Trophoblast cell (in vitro differentiated cells and primary cell): Measurements from ENCODE around the gene FBXO30.

Source experiments
- DNase-seq, 2 donors: peaks; one replicate each; pipeline ENCODE4 v3.0.0-alpha.2; 2016
- H2AFZ ChIP-seq: 2 replicates; pipeline ENCODE4 v1.6.1; 2013; ENCODE audit warnings: low read length, moderate library complexity, mild to moderate bottlenecking; ENCODE audit not compliant: insufficient read depth, poor library complexity
- H2AK5ac ChIP-seq: 2 replicates; pipeline ENCODE4 v1.6.1; 2013; ENCODE audit warnings: mild to moderate bottlenecking, low read length
- H2BK120ac ChIP-seq: 2 replicates; pipeline ENCODE4 v1.6.1; 2013; ENCODE audit warnings: low read length, mild to moderate bottlenecking, moderate library complexity; ENCODE audit not compliant: insufficient read depth, poor library complexity
- H2BK12ac ChIP-seq: 2 replicates; pipeline ENCODE4 v1.6.1; 2013; ENCODE audit warnings: mild to moderate bottlenecking, low read length, moderate library complexity
- H2BK5ac ChIP-seq: 2 replicates; pipeline ENCODE4 v1.6.1; 2013; ENCODE audit warnings: low read length, low read depth, moderate library complexity, mild to moderate bottlenecking; ENCODE audit not compliant: poor library complexity
- H3K14ac ChIP-seq: 2 replicates; pipeline ENCODE4 v1.6.1; 2013; ENCODE audit warnings: mild to moderate bottlenecking, low read length
- H3K18ac ChIP-seq: 2 replicates; pipeline ENCODE4 v1.6.1; 2013; ENCODE audit warnings: mild to moderate bottlenecking, low read length
- H3K23ac ChIP-seq: 2 replicates; pipeline ENCODE4 v1.6.1; 2013; ENCODE audit warnings: low read length
- H3K27ac ChIP-seq: 2 replicates; pipeline ENCODE4 v1.5.1; 2013; ENCODE audit warnings: low read depth, mild to moderate bottlenecking, inconsistent platforms, low read length, moderate library complexity
- H3K27me3 ChIP-seq: 2 replicates; pipeline ENCODE4 v1.6.1; 2013; ENCODE audit warnings: inconsistent platforms, mild to moderate bottlenecking, low read length, moderate library complexity; ENCODE audit not compliant: insufficient read depth
- H3K36me3 ChIP-seq, 2 experiments: 1 replicate in 1 of 2; 2 replicates in 1 of 2; pipeline ENCODE4 v1.6.1; 2013; ENCODE audit warnings: low read length in 2 of 2, mild to moderate bottlenecking in 2 of 2, moderate library complexity in 1 of 2; ENCODE audit not compliant: insufficient read depth in 2 of 2, control insufficient read depth in 1 of 2
- H3K4ac ChIP-seq: 2 replicates; pipeline ENCODE4 v1.6.1; 2013; ENCODE audit warnings: low read depth, mild to moderate bottlenecking, low read length, moderate library complexity
- H3K4me1 ChIP-seq, 2 experiments: 1 replicate in 1 of 2; 2 replicates in 1 of 2; pipeline ENCODE4 v1.6.1; 2013; ENCODE audit warnings: low read length in 2 of 2, mild to moderate bottlenecking in 2 of 2, moderate library complexity in 1 of 2; ENCODE audit not compliant: insufficient read depth in 2 of 2, control insufficient read depth in 1 of 2
- H3K4me2 ChIP-seq: 2 replicates; pipeline ENCODE4 v1.6.1; 2013; ENCODE audit warnings: inconsistent platforms, mild to moderate bottlenecking, low read length, moderate library complexity
- H3K4me3 ChIP-seq: 2 replicates; pipeline ENCODE4 v1.5.1; 2013; ENCODE audit warnings: mild to moderate bottlenecking, low read depth, low read length, inconsistent platforms
- H3K79me1 ChIP-seq: one replicate; pipeline ENCODE4 v1.6.1; 2013; ENCODE audit warnings: low read length
- H3K79me2 ChIP-seq: 2 replicates; pipeline ENCODE4 v1.6.1; 2013; ENCODE audit warnings: low read length, mild to moderate bottlenecking; ENCODE audit not compliant: control insufficient read depth, insufficient read depth, poor library complexity
- H3K9ac ChIP-seq: 2 replicates; pipeline ENCODE4 v1.6.1; 2013; ENCODE audit warnings: mild to moderate bottlenecking, low read length
- H3K9me3 ChIP-seq: 2 replicates; pipeline ENCODE4 v1.6.1; 2013; ENCODE audit warnings: low read depth, mild to moderate bottlenecking, control low read depth, inconsistent platforms, low read length; ENCODE audit not compliant: insufficient read depth
- H4K12ac ChIP-seq: 2 replicates; pipeline ENCODE4 v1.6.1; 2013; ENCODE audit warnings: low read depth, mild to moderate bottlenecking, low read length, moderate library complexity
- H4K8ac ChIP-seq: 2 replicates; pipeline ENCODE4 v1.6.1; 2013; ENCODE audit warnings: low read depth, mild to moderate bottlenecking, low read length, moderate library complexity
- H4K91ac ChIP-seq: one replicate; pipeline ENCODE4 v1.6.1; 2013; ENCODE audit warnings: low read depth, mild to moderate bottlenecking, low read length, moderate library complexity
- WGBS: extraction: QIAGEN DNeasy Blood & Tissue Kit; methylation state at CpG from one replicate; pipeline ENCODE4 v1.1.7; 2013; ENCODE audit warnings: missing lambda C conversion rate; ENCODE audit not compliant: insufficient read length, insufficient coverage; ENCODE audit errors: extremely low coverage; 5-methylcytosine and 5-hydroxymethylcytosine counted together

The FBXO30 gene

DNA sequence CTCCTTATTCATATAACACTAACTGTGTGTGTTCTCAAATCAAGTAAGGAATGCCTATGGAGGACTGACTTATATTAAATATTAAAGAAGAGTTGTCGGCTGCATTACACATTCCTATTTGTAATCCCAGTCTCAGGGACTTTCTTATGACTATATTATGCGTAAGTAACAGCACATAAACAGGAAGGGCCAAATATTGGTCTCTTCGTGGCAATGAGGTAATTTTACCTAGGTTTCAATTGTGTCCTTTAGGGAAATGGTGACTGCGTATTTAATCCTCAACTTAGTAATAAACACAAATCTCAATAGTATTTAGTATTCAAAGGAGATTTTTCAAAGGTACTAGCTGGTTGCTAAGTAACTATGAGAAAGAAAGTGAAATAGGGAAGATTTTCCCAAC lies 56.5 kb downstream of the FBXO30 start:
- Histone ChIP-seq H3K36me3 (no peaks in the 10 kb centered on the region), H2BK12ac (no peak overlapping the region), H2AK5ac (no peak overlapping the region), H3K9me3 (no peaks in the 10 kb centered on the region), H4K8ac (no peak overlapping the region), H2BK5ac (no peak overlapping the region), H2BK120ac (no peak overlapping the region), H3K79me2 (no peaks in the 10 kb centered on the region), H3K4ac (no peak overlapping the region), H3K23ac (no peak overlapping the region), H3K4me2 (no peak overlapping the region), H4K91ac (no peak overlapping the region), H3K18ac (no peak overlapping the region), H2AFZ (no peak overlapping the region), H3K14ac (no peak overlapping the region), H3K4me3 (no peak overlapping the region), H3K27ac (no peak overlapping the region), H3K4me1 (no peaks in the 10 kb centered on the region), H4K12ac (no peak overlapping the region), H3K27me3 (no peaks in the 10 kb centered on the region), H3K79me1 (no peaks in the 10 kb centered on the region), H3K9ac (no peak overlapping the region)
- DNase-seq: no peak
- no CpG with 5 or more reads among the region's 4 CpGs for WGBS

DNA sequence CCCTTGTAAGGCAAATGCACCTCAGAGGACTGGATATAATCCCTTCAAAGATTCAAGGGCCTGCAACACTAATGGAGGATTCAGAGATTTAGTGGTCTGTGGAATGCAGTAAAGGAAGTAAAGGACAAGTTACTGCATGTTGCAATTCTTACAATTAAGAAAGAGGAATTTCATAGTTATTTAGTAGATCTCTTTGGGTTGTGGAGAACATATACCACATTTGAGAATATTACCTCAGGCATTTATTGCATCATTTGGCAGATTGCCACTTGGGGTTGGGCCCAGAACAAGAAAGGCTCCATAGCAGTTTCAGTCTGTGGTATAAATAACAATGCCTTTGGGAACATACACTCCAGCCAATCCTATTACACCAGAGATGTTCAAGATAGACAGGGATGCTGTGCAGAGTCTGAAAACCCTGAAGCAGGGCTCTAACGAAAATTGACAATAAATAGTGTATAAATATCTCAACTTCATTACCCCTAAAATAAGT lies 58.4 kb downstream of the FBXO30 start:
- no peak overlapping the region for H3K14ac ChIP-seq
- no CpG with 5 or more reads among the region's 1 CpG for WGBS
- no peak overlapping the region for H3K23ac ChIP-seq
- no peak overlapping the region for H3K18ac ChIP-seq
- H3K27me3 ChIP-seq: no peaks in the 10 kb centered on the region
- H3K4me2 ChIP-seq: no peak overlapping the region
- no peak overlapping the region for H3K9ac ChIP-seq
- H2BK12ac ChIP-seq: no peak overlapping the region
- H3K4me1 ChIP-seq: no peaks in the 10 kb centered on the region
- no peaks in the 10 kb centered on the region for H3K79me2 ChIP-seq
- H2AFZ ChIP-seq: no peak overlapping the region
- H4K12ac ChIP-seq: no peak overlapping the region
- DNase-seq: peak in 1 of 2 donors; percentile 15
- no peak overlapping the region for H2AK5ac ChIP-seq
- H2BK120ac ChIP-seq: no peak overlapping the region
- no peak overlapping the region for H2BK5ac ChIP-seq
- no peak overlapping the region for H3K4ac ChIP-seq
- no peak overlapping the region for H3K4me3 ChIP-seq
- H4K8ac ChIP-seq: no peak overlapping the region
- H3K9me3 ChIP-seq: no peaks in the 10 kb centered on the region
- H4K91ac ChIP-seq: no peak overlapping the region
- no peaks in the 10 kb centered on the region for H3K36me3 ChIP-seq
- no peaks in the 10 kb centered on the region for H3K79me1 ChIP-seq
- no peak overlapping the region for H3K27ac ChIP-seq

DNA sequence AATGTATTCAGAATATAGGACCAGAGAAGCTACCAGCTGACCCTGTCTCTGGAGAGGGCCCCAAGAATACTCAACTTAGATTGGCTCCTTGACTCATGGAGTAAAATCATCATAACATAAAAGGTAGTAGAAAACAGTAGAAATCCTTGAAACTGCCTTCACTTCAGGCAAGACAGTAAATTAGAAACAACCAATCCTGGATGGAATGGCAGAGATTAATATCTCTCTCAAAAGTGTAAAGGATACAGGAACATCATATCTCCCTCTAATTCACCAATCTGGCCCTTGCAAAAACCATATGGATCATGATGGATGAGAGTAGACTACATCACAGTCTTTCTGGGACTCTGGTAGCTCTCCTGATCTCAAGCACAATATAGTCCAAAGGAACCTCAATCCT lies 58.9 kb downstream of the FBXO30 start:
- no peaks in the 10 kb centered on the region for H3K4me1 ChIP-seq
- no peak overlapping the region for H3K27ac ChIP-seq
- no peak overlapping the region for H3K9ac ChIP-seq
- H3K27me3 ChIP-seq: no peaks in the 10 kb centered on the region
- H3K14ac ChIP-seq: no peak overlapping the region
- H4K12ac ChIP-seq: no peak overlapping the region
- no peak overlapping the region for H3K4me2 ChIP-seq
- H3K18ac ChIP-seq: no peak overlapping the region
- H2BK120ac ChIP-seq: no peak overlapping the region
- H3K36me3 ChIP-seq: no peaks in the 10 kb centered on the region
- no peaks in the 10 kb centered on the region for H3K79me1 ChIP-seq
- H3K9me3 ChIP-seq: no peaks in the 10 kb centered on the region
- no peak overlapping the region for H4K8ac ChIP-seq
- H2BK5ac ChIP-seq: no peak overlapping the region
- H2AFZ ChIP-seq: no peak overlapping the region
- H4K91ac ChIP-seq: no peak overlapping the region
- no peak for DNase-seq
- no peak overlapping the region for H2AK5ac ChIP-seq
- no peak overlapping the region for H3K4me3 ChIP-seq
- no peaks in the 10 kb centered on the region for H3K79me2 ChIP-seq
- H3K23ac ChIP-seq: no peak overlapping the region
- no peak overlapping the region for H3K4ac ChIP-seq
- H2BK12ac ChIP-seq: no peak overlapping the region

DNA sequence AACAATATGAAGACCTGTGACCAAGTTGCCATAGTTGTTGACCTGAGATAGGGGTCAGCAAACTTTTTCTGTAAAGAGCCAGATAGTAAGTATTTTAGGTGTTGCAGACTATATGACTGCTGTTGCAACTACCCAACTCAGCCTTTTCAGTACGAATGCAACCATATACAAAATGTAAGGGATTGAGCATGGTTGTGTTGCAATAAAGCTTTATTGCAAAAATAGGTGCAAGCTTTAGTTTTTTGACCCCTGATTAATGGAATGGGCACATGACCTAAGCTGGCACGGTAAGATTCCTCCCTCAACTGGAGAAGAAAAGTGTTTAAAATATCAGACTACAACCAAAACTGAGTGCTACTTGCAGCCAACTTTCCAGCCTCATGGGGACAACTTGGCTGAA lies 62.0 kb downstream of the FBXO30 start:
- H3K4me3 ChIP-seq: no peak overlapping the region
- H3K4me1 ChIP-seq: no peaks in the 10 kb centered on the region
- no peak overlapping the region for H3K27ac ChIP-seq
- no peaks in the 10 kb centered on the region for H3K79me1 ChIP-seq
- H3K4ac ChIP-seq: no peak overlapping the region
- no peaks in the 10 kb centered on the region for H3K27me3 ChIP-seq
- H3K23ac ChIP-seq: no peak overlapping the region
- H2AFZ ChIP-seq: no peak overlapping the region
- no peak overlapping the region for H4K8ac ChIP-seq
- H3K14ac ChIP-seq: no peak overlapping the region
- no peaks in the 10 kb centered on the region for H3K79me2 ChIP-seq
- no peak overlapping the region for H4K12ac ChIP-seq
- no peak for DNase-seq
- H2AK5ac ChIP-seq: no peak overlapping the region
- H2BK12ac ChIP-seq: no peak overlapping the region
- H3K4me2 ChIP-seq: no peak overlapping the region
- H3K9me3 ChIP-seq: no peaks in the 10 kb centered on the region
- no peak overlapping the region for H3K9ac ChIP-seq
- H3K36me3 ChIP-seq: no peaks in the 10 kb centered on the region
- H3K18ac ChIP-seq: no peak overlapping the region
- no peak overlapping the region for H2BK5ac ChIP-seq
- WGBS: no CpG with 5 or more reads among the region's 2 CpGs
- H2BK120ac ChIP-seq: no peak overlapping the region
- H4K91ac ChIP-seq: no peak overlapping the region
